ENCODE measurements around the gene SPATA20.

DNA sequence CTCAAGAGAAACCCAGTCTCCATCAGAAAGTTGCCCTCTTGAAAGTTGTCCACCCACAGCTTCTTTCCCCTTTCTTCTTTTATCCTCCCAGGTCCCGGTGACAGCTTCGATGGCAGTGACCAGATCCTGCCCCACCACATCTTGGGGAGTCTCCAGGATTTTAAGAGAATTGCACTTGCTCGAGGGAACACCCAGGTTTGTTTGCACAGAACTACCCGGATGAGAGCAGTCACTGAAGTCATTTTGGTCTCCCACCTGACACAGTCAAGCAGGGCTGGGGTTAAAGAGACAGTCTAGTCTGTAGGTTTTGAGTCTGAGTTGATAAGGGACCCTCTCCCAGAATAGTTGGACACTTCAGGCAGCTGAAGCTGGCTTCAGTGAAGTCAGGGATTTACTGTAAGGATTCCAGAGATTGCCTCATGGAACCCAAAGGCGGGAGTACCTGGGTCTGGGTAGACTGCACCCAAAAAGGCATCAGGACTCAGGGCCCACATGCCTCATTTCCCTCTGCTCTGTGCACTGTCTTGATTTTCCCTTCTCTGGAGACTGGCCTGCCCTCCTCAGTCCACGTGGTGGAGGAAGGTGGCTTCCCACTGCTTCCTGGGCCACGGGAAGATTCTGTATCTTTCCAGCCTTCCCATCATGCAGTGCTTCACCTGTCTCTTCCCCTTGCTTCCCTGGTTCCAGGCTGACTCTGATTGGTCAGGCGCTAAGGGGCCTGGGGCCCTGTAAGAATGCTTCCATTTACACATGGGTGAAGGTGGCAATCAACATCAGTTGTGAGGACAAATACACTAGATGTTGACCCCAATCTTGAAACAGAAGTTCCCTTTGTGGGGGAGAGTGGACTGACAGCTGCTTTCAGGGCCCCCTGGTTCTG lies 29.2 kb upstream of the SPATA20 start:
- TF ChIP-seq, protein P1, sequence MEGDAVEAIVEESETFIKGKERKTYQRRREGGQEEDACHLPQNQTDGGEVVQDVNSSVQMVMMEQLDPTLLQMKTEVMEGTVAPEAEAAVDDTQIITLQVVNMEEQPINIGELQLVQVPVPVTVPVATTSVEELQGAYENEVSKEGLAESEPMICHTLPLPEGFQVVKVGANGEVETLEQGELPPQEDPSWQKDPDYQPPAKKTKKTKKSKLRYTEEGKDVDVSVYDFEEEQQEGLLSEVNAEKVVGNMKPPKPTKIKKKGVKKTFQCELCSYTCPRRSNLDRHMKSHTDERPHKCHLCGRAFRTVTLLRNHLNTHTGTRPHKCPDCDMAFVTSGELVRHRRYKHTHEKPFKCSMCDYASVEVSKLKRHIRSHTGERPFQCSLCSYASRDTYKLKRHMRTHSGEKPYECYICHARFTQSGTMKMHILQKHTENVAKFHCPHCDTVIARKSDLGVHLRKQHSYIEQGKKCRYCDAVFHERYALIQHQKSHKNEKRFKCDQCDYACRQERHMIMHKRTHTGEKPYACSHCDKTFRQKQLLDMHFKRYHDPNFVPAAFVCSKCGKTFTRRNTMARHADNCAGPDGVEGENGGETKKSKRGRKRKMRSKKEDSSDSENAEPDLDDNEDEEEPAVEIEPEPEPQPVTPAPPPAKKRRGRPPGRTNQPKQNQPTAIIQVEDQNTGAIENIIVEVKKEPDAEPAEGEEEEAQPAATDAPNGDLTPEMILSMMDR (IDR thresholded peaks at IDR 0.05), result no peak
- no peak for TF ChIP-seq POLR2A (IDR thresholded peaks at IDR 0.05)
